Prostate gland (tissue), 2 donors: ENCODE measurements around the gene MALRD1. TPM values are rescaled to one million over a fixed set of nuclear protein-coding genes. Genes with fewer than 3 reads are reported as not detected.

Experiments used
- DNase-seq: peaks from one replicate; pipeline ENCODE4 v3.0.0-alpha.2; 2019; ENCODE audit warnings: low spot score
- H3K27ac ChIP-seq, 2 donors: fragments of 200-600 bp; sonication (generic); 2 replicates each; pipeline ENCODE4 v1.5.1; 2017 to 2019
- H3K27me3 ChIP-seq: fragments of 200-600 bp; sonication (generic); replicated peaks from 2 replicates; pipeline ENCODE4 v1.5.1; 2019; ENCODE audit not compliant: insufficient read depth
- H3K36me3 ChIP-seq, 2 donors: fragments of 200-600 bp; sonication (generic); 1 replicate in 1 of 2; 2 replicates in 1 of 2; pipeline versions ENCODE4 v1.5.1 to v1.8.1; 2017 to 2019
- H3K4me1 ChIP-seq: fragments of 200-600 bp; sonication (generic); replicated peaks from 2 replicates; pipeline ENCODE4 v1.5.1; 2019
- H3K4me3 ChIP-seq, 2 donors: fragments of 200-600 bp; sonication (generic); 2 replicates each; pipeline ENCODE4 v1.5.1; 2017 to 2019
- H3K9me3 ChIP-seq: fragments of 200-600 bp; sonication (generic); 2 replicates; pipeline ENCODE4 v1.5.1; 2017
- CTCF ChIP-seq, 4 experiments: fragments of 200-600 bp in 2 of 4; fragments of 450-650 bp in 2 of 4; sonication (generic) in 2 of 4; IDR thresholded peaks; 1 replicate in 3 of 4; 2 replicates in 1 of 4; pipeline ENCODE4 v1.5.1; 2016 to 2019; ENCODE audit warnings: antibody characterized with exemption in 4 of 4, mild to moderate bottlenecking in 2 of 4, moderate library complexity in 2 of 4
- POLR2A ChIP-seq: fragments of 450-650 bp; IDR thresholded peaks from one replicate; pipeline ENCODE4 v1.6.1; 2016; ENCODE audit warnings: antibody characterized with exemption, mild to moderate bottlenecking
- POLR2AphosphoS5 ChIP-seq: sonication (generic); formaldehyde crosslinking; IDR thresholded peaks from one replicate; pipeline ENCODE4 v1.6.1; 2017; ENCODE audit warnings: antibody characterized with exemption
- WGBS: methylation state at CpG from one replicate; pipeline ENCODE4 v1.1.5; 2018; 5-methylcytosine and 5-hydroxymethylcytosine counted together
- intact Hi-C: fragments of 100-400 bp; cut with DNase I; formaldehyde crosslinking; loops from one replicate; pipeline ENCODE4 v1.14.2; 2022
- total RNA-seq, 2 donors: library from RNA; depleted of rRNA; stranded (reverse); fragments of >200 nt; gene quantifications; one replicate each; pipeline ENCODE4 v1.1.0, GENCODE V29; 2016

Gene MALRD1
- total RNA-seq, 2 donors from 2014 or later, result 2.1 TPM; not detected in 1

- intact Hi-C loops, result no loop called here
- Histone ChIP-seq H3K4me3 (no peak overlapping the region), H3K9me3 (no peaks in the 10 kb centered on the region), H3K36me3 (no peaks in the 10 kb centered on the region), H3K4me1 (no peaks in the 10 kb centered on the region), H3K27ac (no peak overlapping the region), H3K27me3 (no peaks in the 10 kb centered on the region)
- no peak for TF ChIP-seq CTCF (IDR thresholded peaks at IDR 0.05)
- TF ChIP-seq POLR2A, result no peak
- no peak for TF ChIP-seq POLR2AphosphoS5
- 69% methylated on average over 3 of the region's 3 CpGs for WGBS
- DNase-seq, result no peak
Observed at GRCh38 chr10:19626156-19626555, 577.6 kb downstream of the MALRD1 start.

GRCh38 chr10:19628767-19629560 lies 580.4 kb downstream of the MALRD1 start:
- 73% methylated on average over 7 of the region's 7 CpGs for WGBS
- H3K9me3 ChIP-seq, result no peaks in the 10 kb centered on the region
- H3K27ac ChIP-seq, result no peak overlapping the region
- TF ChIP-seq POLR2A, result no peak
- no peak for TF ChIP-seq CTCF (IDR thresholded peaks at IDR 0.05)
- TF ChIP-seq POLR2AphosphoS5, result no peak
- no peak overlapping the region for H3K4me3 ChIP-seq
- H3K36me3 ChIP-seq, result no peaks in the 10 kb centered on the region
- intact Hi-C loops, result no loop called here
- no peak for DNase-seq
- H3K4me1 ChIP-seq, result no peaks in the 10 kb centered on the region
- H3K27me3 ChIP-seq, result no peaks in the 10 kb centered on the region

- TF ChIP-seq POLR2A (no peak), POLR2AphosphoS5 (no peak)
- no peak overlapping the region for H3K4me3 ChIP-seq
- no peaks in the 10 kb centered on the region for H3K4me1 ChIP-seq
- H3K36me3 ChIP-seq, result no peaks in the 10 kb centered on the region
- WGBS, result 47% methylated on average over 6 of the region's 6 CpGs
- intact Hi-C loops, result no loop called here
- no peak for DNase-seq
- no peaks in the 10 kb centered on the region for H3K9me3 ChIP-seq
- no peaks in the 10 kb centered on the region for H3K27me3 ChIP-seq
- H3K27ac ChIP-seq, result no peak overlapping the region
Observed at GRCh38 chr10:19629567-19629966, 581.0 kb downstream of the MALRD1 start.

- H3K27me3 ChIP-seq, result no peaks in the 10 kb centered on the region
- no peak overlapping the region for H3K27ac ChIP-seq
- intact Hi-C loops, result no loop called here
- H3K36me3 ChIP-seq, result no peaks in the 10 kb centered on the region
- H3K4me1 ChIP-seq, result no peaks in the 10 kb centered on the region
- DNase-seq, result no peak
- no peak overlapping the region for H3K4me3 ChIP-seq
- H3K9me3 ChIP-seq, result no peaks in the 10 kb centered on the region
- WGBS, result 93% methylated on average over 5 of the region's 5 CpGs
- TF ChIP-seq POLR2AphosphoS5 (no peak), POLR2A (no peak), CTCF (IDR thresholded peaks at IDR 0.05) (no peak)
Observed at GRCh38 chr10:19634163-19634562, 585.6 kb downstream of the MALRD1 start.

- H3K27ac ChIP-seq, result no peak overlapping the region
- WGBS, result 7% methylated on average over 1 of the region's 1 CpG
- H3K36me3 ChIP-seq, result no peaks in the 10 kb centered on the region
- intact Hi-C loops, result no loop called here
- no peaks in the 10 kb centered on the region for H3K27me3 ChIP-seq
- DNase-seq, result no peak
- no peak overlapping the region for H3K4me3 ChIP-seq
- no peaks in the 10 kb centered on the region for H3K9me3 ChIP-seq
- TF ChIP-seq CTCF (IDR thresholded peaks at IDR 0.05), result no peak
- no peak for TF ChIP-seq POLR2AphosphoS5
- no peak for TF ChIP-seq POLR2A
- no peaks in the 10 kb centered on the region for H3K4me1 ChIP-seq
Observed at GRCh38 chr10:19638182-19638895, 589.7 kb downstream of the MALRD1 start.
